ENCODE data around the gene TDP1. TPM values are rescaled to one million over a fixed set of nuclear protein-coding genes. Genes with fewer than 3 reads are reported as not detected.
"Not testable (repeated sequence)": the region's sequence is repeated elsewhere in the genome, so short reads cannot be mapped to it uniquely, and the experiment has no call there.

TDP1 gene
- total RNA-seq, 1 donor from 2014 or later = 54.3 TPM

DNA sequence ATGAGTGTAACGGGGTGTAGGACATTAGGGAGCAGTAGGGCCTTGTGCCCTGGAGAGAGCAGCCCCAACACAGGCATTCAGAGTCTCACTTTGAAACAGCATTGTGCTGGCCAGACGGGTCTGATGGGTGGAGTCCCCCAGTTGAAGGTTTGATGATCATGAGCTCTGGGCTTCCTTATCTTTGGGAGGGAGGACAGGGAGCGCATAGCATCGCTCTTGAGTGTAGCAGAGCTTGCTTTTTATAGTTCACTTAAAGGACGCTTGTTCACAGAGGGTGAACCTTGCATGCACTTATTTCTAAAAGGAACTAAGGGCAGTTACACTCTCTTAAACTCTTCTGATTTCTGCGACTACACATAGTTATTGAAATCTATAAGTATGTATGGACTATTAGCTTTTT, 116.6 kb downstream of the TDP1 start:
- Mint-ChIP-seq H3K4me1 (no peaks in the 10 kb centered on the region), H3K9me3 (no peaks in the 10 kb centered on the region), H3K27me3 (ENCODE audit: low read depth) (peaks cover 72% of the 10 kb centered on the region), H3K27ac (ENCODE audit: unreplicated experiment) (no peak overlapping the region), H3K4me3 (no peak overlapping the region), H3K36me3 (ENCODE audit: low read depth) (no peaks in the 10 kb centered on the region)
- no peak for DNase-seq (ENCODE audit: low read depth, low spot score)
- TF ChIP-seq, protein P1, sequence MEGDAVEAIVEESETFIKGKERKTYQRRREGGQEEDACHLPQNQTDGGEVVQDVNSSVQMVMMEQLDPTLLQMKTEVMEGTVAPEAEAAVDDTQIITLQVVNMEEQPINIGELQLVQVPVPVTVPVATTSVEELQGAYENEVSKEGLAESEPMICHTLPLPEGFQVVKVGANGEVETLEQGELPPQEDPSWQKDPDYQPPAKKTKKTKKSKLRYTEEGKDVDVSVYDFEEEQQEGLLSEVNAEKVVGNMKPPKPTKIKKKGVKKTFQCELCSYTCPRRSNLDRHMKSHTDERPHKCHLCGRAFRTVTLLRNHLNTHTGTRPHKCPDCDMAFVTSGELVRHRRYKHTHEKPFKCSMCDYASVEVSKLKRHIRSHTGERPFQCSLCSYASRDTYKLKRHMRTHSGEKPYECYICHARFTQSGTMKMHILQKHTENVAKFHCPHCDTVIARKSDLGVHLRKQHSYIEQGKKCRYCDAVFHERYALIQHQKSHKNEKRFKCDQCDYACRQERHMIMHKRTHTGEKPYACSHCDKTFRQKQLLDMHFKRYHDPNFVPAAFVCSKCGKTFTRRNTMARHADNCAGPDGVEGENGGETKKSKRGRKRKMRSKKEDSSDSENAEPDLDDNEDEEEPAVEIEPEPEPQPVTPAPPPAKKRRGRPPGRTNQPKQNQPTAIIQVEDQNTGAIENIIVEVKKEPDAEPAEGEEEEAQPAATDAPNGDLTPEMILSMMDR (conservative IDR thresholded peaks at IDR 0.05) = no peak

DNA sequence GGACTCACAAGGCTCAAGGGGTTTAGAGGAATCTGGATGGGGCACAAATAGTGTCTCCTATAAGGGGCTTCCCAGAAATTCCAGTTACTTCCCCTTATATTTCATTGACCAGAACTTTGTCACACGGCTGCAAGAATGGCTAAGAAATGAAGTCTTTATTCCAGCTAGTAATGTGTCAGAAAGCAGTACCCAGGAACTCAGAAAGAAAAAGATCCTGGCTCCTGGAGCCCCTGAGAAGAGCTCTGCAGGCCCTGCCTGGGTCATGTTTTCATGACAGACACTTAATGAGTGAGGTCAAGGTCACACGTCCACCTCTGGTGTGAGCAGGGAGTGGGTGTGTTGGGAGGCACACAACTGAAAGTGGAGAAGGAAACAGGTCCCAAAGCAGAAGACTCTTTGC, 123.8 kb downstream of the TDP1 start:
- Mint-ChIP-seq H3K27me3 (ENCODE audit: low read depth) (peaks cover 61% of the 10 kb centered on the region), H3K27ac (ENCODE audit: unreplicated experiment) (no peak overlapping the region), H3K9me3 (no peaks in the 10 kb centered on the region), H3K36me3 (ENCODE audit: low read depth) (no peaks in the 10 kb centered on the region), H3K4me1 (no peaks in the 10 kb centered on the region), H3K4me3 (no peak overlapping the region)
- TF ChIP-seq, protein P1 (conservative IDR thresholded peaks at IDR 0.05) = no peak
- DNase-seq (ENCODE audit: low read depth, low spot score) = no peak

DNA sequence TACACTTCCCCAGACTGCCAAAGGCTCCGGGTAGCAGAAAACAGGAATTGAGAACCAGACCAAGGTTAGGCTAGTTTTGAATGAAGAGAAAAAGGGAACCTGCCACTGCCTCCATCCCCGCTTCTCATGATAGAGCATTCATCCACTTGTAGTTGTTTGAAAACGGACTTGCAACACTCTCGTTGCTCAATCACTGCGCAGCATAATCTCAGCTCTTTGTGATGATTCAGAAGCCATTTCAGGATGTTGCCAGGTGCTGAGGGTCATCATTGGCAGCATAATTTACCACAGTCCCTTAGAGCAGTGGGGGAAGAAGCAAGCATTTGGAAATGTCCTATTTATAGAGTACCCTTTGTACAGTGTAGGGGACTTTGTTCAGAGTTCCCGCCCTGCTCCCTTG, 131.7 kb downstream of the TDP1 start:
- Mint-ChIP-seq H3K4me1 (no peaks in the 10 kb centered on the region), H3K27me3 (ENCODE audit: low read depth) (peaks cover 23% of the 10 kb centered on the region), H3K4me3 (no peak overlapping the region), H3K27ac (ENCODE audit: unreplicated experiment) (no peak overlapping the region), H3K9me3 (no peaks in the 10 kb centered on the region), H3K36me3 (ENCODE audit: low read depth) (no peaks in the 10 kb centered on the region)
- no peak for DNase-seq (ENCODE audit: low read depth, low spot score)
- TF ChIP-seq, protein P1 (conservative IDR thresholded peaks at IDR 0.05) = no peak

DNA sequence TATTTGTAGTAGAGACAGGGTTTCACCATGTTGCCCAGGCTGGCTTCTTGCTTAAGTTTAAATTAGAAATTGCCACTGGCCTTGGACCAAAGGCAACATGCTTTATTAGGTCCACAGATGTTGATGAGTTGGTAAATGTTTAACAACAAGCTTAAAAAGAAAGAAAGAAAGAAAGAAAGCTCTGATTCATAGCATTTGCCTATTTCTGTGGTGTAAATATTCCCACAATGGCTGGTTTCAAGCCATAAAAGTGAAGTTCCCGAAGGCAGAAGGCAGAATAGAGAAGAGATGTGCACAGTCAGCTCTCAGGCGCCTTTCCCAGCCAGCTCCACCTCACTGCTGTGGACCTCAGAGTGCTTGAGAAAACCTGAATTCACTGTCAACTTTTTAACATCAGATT, 132.4 kb downstream of the TDP1 start:
- no peak overlapping the region for H3K27ac Mint-ChIP-seq (ENCODE audit: unreplicated experiment)
- no peaks in the 10 kb centered on the region for H3K36me3 Mint-ChIP-seq (ENCODE audit: low read depth)
- H3K9me3 Mint-ChIP-seq = no peaks in the 10 kb centered on the region
- TF ChIP-seq, protein P1 (conservative IDR thresholded peaks at IDR 0.05) = no peak
- peaks cover 16% of the 10 kb centered on the region for H3K27me3 Mint-ChIP-seq (ENCODE audit: low read depth)
- no peaks in the 10 kb centered on the region for H3K4me1 Mint-ChIP-seq
- no peak overlapping the region for H3K4me3 Mint-ChIP-seq
- DNase-seq (ENCODE audit: low read depth, low spot score) = no peak

DNA sequence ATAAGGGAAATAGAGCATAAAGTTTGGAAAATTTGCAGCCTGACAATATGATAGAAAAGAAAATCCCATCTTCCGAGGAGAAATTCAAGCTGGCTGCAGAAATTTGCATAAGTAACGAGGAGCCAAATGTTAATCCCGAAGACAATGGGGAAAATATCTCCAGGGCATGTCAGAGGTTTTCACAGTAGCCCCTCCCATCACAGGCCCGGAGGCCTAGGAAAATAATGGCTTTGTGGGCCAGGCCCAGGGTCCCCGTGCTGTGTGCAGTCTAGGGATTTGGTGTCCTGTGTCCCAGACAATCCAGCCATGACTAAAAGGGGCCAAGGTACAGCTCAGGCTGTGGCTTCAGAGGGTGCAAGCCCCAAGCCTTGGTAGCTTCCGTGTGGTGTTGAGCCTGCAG, 133.8 kb downstream of the TDP1 start:
- H3K9me3 Mint-ChIP-seq; DNase-seq (ENCODE audit: low read depth, low spot score); H3K4me1 Mint-ChIP-seq; H3K27ac Mint-ChIP-seq (ENCODE audit: unreplicated experiment); H3K36me3 Mint-ChIP-seq (ENCODE audit: low read depth); H3K4me3 Mint-ChIP-seq: not testable (repeated sequence)
- peaks cover 14% of the 10 kb centered on the region for H3K27me3 Mint-ChIP-seq (ENCODE audit: low read depth)

DNA sequence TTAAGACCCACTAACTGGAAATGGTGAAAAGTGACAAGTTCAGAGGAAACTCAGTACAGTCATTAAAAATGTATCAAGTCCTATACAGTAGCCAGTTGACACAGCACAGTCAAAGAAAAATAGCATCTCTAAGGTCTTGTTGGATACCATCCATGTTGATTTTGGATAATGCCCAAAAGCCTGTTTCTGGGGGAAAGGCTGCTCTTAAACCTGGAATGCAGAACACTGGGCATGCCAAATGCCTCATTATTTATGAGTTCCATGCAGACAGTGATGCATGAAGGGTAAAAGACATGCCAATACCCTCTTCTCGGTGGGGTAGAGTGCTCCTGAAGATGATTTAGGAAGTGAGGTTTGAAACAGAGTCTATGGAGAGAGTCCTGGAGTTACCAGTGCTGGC, 135.7 kb downstream of the TDP1 start:
- H3K4me3 Mint-ChIP-seq = no peak overlapping the region
- H3K36me3 Mint-ChIP-seq (ENCODE audit: low read depth) = no peaks in the 10 kb centered on the region
- TF ChIP-seq, protein P1 (conservative IDR thresholded peaks at IDR 0.05) = no peak
- H3K27me3 Mint-ChIP-seq (ENCODE audit: low read depth) = peaks cover 17% of the 10 kb centered on the region
- H3K9me3 Mint-ChIP-seq = no peaks in the 10 kb centered on the region
- H3K27ac Mint-ChIP-seq (ENCODE audit: unreplicated experiment) = no peak overlapping the region
- peaks cover 19% of the 10 kb centered on the region for H3K4me1 Mint-ChIP-seq
- no peak for DNase-seq (ENCODE audit: low read depth, low spot score)

Measured in neural crest cell (in vitro differentiated cells).